OCI-M2 (cell line): ENCODE results near the gene SCN4A.

Experiments used
- DNase-seq: peaks from one replicate; lab custom pipeline; 2025; ENCODE audit not compliant: unreplicated experiment; lab: John Stamatoyannopoulos, UW

The SCN4A gene

DNA sequence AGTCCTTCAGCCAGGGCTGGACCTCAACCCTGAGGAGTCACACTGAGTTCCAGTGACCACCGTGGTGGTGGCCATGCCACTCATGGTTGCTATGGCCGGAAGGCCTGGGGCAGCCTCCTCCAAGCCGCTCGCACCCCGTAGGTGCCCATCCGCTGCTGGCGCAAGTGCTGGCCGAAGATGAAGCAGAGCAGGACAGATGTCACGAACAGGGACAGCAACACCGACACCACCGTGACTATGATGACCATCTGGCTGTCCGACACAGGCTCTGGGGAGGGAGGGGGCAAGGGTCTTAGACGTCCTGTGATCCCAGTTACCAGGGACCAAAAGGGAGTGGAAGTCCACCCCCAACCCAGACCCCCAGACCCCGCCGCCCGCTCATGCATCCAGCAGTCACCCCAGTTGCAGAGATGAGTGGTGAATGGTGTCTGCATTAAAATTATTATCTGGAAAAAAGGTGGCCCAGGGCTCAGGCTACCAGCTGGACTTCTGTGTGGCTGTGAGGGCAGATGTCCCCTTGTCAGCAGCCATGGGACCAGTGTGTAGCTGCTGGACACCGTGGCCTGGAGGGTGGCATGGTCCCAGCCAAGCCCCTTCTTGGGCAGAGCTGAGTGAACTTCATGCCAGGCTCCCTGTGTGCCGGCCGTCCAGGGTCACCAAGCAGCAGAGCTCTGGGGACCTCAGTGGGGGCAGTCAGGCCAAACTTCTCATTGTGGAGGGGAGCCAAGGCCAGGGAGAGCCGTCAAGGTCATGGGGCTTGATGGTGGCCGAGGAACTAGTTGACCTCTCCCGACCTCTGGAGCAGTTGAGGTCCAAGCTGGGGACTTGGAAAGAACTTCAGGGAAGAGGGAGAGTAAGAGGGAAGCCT is 30.2 kb upstream of the SCN4A start:
- no peak for DNase-seq

DNA sequence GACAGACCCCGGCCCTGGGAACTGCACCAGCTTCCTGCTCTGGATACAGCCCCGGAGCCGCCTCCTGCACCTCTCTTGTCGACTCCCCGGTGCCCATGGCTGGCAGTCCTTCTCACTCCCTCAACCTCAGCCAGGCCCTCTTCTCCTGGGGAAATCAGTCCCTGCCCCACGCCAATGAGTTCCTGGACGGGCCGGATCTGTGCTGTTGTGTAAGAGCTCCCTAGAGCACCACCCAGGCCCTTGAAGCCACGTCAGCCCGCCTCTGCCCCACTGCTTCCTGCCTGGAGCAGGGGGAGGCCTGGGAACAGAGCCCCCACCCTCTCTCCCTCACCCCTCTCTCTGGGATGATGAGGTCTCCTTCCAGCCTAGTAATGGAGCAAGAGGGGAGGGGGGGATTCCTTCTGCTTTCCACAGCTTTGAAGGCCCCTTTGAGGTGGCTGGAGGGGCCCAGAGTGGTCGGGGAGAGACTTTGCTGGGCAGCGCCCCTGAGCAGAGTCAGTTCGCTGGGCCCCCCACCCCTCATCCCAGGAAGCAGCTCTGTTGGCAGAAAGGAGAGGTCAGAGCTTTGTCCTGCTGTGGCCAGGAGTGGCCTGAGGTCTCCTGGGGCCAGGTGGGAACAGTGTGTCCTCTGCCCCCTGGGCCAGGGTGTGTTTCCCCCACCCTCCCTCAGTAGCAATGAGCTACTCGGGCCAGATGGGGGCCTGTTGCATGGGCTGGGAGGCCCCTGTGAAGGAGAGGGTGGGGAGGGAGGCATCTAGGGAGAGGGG is 29.2 kb upstream of the SCN4A start:
- DNase-seq: no peak

DNA sequence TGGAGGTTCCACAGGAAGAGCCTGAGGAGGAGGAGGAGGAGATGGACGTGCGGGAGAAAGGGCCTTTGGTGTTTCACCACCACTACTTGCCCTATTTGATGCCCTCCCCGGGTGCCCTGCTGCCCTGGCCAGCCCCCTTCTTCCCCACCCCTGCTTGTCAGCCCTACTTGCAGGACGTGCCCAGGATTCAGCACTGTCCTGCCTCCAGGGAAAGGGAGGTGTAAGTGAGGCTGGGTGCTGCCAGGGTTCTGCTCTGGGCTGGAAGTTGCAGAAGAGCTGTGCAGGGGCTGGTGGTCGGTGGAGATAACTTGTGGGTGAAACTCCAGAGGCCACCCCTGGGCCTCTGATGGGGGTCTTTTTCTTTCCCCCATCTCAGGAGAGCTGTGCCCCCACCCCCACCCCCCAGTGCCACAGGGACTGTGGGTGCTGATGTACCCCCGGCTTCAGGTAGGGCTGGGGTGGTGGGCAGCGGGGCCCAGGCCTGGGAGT is 28.4 kb upstream of the SCN4A start:
- no peak for DNase-seq

DNA sequence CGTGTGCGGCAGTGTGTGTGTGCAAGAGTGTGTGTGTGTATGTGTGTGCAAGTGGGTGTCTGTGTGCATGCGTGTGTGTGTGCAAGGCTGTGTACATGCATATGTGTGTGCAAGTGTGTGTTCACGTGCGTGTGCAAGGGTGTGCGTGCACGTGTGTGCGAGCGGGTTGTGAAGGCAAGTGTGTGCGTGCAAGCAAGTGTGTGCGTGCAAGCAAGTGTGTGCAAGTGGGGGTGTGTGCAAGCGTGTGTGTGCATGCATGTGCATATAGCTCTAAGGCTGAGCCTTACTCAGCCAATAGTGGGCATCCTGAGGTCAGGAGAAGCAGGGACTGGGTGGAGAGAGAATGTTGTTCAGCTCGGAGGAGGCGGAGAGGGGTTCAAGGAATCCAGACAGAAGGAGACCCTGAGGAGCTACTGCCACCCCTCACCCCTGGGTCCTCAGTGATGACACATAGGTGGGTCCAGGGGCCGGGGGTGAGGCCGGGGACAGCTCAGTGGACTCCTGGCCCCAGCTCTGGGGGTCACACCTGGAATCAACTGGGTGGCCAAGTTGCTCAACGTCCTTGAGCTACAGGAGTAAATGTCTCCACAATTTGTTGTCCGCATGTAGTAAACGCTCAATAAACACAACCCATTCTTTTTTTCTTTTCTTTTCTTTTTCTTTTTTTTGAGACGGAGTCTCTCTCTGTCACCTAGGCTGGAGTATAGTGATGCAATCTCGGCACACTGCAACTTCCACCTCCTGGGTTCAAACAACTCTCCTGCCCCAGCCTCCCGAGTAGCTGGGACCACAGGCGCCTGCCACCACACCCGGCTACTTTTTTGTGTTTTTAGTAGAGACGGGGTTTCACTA is 27.2 kb upstream of the SCN4A start:
- DNase-seq: no peak

DNA sequence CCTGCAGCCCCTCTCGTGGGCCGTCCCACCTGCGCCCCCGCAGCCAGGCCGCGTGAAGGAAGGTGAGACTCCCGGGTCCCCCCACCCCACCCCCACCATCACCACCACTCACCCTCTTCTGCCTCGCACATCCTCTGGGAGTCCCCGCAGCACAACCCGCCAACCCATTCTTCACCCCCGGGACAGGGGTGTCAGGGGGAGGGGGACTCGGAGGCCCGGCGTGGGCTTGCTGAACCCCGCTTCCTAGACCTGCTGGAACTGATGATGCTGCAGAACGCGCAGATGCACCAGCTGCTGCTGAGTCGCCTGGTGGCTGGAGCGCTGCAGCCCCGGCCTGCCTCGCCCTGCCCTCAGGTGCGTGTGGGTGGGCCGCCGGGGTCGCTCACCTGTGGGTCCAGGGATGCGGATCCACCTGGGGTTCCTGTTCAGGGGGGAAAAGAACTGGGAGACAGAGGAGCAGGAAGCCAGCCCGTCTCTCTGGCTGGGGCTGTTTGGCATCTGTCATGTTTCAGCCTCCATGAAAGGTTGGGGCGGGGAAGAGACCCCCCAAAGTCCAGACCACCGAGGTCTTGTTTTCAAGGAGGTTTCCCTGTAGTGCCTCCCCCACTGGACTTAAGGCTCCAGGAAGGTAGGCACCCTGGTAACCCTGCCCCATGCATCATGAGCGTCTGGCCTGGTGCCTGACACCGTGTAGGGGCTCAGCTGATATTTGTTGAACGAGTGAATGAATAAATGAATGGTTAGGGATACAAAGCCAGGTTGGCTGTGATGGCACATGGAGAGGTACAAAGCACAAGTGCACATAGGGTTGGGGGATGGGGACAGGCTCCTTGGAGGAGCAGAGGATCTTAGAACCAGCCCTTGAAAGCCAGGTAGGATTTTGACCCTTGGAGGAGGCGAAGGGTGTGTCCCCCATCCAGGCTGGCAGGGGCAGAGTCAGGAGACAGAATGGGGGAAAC is 26.3 kb upstream of the SCN4A start:
- DNase-seq: no peak

DNA sequence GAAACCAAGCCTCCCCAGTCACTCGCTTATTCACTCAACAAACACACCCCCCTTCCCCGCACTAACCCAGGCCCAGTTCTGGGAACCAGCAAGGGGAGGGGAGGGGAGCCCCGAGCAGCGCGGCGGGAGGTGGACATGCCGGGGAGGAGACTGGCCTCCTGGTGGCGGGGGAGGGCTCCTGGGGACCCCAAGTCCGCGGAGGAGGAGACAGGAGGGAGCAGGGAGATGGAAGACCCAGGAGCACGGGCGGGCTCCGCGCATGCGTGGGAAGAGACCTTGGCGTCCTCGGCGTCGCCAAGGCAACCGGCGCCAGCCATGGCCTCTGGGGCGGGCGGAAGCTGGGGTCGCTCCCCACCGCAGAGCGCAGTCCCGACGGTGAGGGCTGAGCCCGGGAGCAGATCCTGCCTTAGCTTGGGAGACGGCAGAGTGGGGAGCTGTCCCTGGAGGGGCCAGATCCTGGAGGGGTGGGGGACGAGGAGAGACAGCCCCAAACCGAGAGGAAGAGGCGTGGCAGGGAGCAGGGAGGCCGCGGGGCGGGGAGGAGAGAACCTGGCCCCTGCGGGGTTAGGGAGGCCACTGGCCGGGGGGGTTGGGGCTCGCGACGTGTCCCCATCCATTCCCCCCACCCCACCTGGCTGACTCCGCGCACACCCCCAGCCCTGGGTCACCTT is 25.5 kb upstream of the SCN4A start, which contains the start of gene PRR29:
Gene PRR29, plus strand, starts transcription at position 302 of the 671 bp plus-strand sequence. Its CDS starts 14 bp downstream, at position 316.
- no peak for DNase-seq

DNA sequence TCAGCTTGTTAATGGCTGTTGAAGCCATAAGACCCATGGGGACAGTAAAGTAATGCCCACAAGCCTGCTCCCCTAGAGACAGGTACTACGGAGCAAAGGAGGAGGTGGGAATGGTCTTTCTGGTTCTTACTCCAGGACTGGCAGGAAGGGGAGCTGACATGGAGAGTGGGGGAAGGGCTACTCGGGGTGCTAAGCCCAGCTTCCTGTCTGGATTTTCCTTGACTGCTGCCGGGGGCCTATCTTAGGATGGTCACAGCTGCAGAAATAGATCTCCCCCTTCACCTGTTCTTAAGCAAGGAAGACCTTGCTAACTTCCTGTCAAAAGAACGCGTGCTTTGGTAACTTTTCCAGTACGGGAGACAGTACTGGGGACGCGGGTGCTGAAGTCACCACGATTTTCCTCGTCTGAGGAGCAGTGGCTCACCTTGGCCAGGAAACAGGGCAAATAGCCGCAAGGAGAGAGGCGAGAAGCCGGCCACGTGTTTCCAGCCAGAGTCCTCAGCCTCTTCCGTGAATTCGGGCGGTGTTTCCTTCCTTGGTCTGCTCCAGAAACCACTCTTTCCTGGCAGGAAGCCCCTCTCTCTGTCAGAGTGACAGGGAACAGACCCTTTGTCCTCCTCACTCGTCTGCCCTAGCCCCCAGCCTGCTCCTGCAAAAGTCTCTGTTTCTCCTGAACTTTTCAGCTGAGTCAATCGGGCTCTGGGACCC is 24.8 kb upstream of the SCN4A start:
- DNase-seq: no peak

DNA sequence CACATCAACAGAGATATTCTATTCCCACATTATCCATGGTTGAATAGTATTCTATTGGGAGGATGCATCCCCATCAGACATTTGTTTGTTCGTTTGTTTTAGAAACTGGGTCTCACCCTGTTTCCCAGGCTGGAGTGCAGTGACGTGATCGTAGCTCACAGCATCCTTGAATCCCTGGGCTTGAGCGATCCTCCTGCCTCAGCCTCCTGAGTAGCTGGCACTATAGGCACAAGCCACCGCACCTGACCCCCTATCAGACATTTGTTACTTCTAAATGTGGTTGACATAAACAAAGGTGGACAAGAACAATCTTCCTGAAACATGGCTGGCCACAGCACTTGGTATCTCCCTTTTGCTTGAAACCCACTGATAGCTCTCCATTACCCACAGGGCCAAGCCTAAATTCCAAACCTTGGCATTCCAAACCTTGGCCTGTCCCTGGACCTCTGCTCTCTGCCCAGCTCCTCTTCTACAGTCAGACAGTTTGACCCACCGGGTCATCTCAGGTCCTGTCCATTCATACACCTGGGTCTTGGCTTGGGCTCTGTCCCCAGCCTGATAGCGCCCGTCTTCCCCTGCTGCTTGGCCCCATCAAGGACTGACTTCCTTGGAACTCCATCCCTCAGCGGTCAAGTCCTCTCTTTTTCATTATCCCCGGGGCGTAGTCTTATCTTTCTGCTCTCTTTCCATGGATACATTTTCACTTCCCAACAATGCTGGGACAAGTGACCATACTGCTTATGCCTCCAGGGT is 23.9 kb upstream of the SCN4A start:
- DNase-seq: no peak

DNA sequence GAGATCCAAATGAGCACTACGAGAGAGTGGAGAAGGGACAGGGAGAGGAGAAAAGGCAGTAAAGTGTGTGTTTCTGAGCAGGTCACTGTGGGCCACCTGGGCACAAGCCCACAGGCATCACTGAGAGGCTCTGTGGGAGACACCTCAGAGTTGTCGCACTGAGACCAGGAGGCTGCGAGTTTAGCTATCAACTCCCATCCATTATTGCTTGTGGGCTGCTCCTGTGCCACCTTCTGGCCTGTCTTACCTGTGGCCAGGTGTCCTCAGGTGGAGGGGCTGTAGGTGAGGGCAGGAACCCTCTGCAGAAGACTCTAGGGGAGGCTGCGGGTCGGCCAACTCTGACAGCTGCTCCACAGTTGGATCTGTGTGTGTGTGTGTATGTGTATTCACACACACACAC is 22.9 kb upstream of the SCN4A start:
- DNase-seq: no peak

DNA sequence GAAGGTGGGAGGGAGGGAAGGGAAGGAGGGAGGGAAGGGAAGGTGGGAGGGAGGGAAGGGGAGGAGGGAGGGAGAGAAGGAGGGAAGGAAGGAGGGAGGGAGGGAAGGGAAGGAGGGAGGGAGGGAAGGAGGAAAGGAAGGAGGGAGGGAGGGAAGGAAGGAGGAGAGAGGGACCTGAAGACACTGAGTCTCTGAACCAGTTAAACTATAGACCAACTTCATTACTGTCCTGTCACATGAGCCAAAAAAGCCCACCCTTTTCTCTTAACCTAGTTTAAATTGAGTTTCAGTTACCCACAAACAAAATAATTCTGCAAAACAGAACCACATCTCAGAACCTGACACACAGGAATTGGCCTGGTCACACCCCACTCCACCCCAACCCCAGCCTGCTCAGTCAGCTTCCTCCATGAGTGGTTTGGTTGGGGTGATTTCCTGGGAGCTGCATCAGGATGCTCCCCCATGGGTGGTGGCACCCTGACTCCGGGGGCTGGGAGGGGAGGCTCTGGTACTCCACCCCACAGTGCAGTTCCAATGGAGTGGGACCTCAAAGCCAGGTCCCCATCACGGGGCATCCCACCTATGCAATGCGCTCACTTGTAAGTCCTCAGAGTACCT is 20.8 kb upstream of the SCN4A start:
- no peak for DNase-seq

DNA sequence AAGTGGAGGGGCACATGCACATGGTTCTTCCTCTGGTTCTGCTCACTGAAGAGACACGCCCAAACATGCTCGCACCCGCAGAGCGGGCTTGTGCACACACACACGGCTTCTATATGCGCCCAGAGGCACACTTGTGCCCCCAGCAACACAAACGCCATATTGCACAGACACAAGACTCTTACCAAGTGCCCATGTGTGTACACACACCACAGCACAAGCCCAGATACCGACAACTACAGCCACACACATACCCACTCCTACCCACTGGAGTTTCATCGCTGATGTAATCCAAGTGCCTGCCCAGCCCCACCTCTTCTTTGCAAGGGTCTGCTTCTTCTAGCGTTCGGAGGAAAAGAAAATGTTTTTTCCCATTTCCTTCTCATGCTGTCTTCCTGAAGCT is 18.9 kb upstream of the SCN4A start:
- DNase-seq: no peak

DNA sequence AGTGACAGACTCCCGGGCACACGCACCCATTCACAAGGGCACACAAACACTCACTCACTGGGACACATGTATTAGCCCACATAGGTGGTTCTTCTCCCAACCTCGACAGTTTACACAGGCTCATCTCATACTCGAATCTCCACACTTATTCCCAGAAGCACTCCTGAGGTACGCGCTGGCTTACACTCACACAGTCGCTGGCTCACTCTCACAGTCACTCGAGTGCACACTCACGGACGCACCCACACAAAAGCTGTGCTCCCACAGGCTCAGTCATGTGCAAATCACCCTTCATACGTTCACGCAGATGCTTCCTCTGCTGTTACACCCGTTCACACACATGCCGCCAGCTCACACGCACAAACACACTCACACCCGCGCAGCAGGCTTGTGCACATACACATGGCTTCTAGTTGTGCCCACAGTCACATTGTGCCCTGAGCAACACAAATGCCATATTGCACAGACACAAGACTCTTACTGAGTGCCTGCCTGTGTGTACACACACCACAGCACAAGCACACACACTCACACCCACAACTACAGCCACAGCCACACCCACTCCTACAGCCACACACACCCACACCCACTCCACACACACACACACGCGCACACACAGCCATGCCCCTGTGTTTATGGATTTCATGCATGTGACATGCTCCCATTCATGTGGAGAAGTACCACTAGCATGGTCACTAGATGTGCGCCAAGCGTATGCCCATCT is 17.1 kb upstream of the SCN4A start:
- no peak for DNase-seq

DNA sequence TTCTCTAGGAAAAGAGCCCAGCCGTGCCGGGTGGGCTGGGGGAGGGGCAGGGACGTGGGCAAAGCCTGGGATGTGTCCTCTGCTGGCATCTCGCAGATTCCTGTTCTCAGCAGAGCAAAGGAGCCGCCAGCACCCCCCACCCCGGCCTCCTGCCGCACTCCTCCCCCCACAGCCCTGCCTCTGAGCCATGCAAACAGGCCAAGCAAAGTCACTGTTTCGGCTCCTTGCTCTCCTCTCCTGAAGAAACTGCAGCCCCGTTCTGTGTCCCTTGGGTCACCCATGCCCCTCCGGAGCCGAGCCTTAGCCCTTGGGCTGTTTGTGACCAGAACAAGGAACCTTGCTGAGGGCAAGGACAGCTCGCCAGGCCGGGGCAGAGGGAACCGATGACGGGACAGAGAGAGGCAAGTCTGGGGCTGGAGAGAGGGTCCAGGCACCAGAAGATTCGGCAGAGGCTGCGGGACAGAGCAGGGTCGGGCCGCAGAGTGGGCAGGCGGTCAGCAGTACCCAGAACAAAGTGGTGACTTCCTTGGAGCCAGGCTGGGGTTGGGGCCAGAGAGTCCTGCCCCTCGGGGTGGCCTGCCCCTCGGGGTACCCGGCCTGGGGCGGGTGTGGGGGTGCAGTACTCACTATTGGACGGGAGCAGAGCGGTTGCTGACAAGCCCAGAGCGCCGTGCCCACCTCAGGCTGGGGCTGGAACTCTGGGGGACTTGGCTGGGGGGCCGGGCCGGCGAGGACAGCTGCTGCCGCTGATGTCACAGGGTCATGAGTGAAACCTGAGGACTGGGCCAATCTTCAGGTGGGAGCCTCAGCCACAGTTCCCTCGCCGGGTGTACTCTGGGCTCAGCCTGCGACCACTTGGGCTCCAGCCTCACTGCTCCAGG is 16.3 kb upstream of the SCN4A start:
- DNase-seq: no peak

DNA sequence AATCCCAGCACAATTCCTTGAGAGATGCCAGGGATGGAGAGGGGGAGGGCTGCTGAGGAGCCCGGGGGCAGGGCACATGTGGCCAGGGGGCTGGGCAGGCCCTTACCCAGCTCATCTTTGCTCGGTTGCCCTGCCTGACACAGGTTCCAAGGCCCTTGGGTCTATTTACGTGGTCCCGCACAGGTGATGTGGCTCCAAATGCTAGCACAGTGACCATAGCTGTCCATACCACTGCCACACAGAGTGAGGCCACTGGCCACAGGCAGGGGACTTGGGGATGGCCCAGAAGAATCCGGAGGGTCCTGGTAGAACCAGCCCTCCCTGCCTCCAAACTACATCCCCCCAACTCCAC is 15.4 kb upstream of the SCN4A start:
- DNase-seq: no peak

DNA sequence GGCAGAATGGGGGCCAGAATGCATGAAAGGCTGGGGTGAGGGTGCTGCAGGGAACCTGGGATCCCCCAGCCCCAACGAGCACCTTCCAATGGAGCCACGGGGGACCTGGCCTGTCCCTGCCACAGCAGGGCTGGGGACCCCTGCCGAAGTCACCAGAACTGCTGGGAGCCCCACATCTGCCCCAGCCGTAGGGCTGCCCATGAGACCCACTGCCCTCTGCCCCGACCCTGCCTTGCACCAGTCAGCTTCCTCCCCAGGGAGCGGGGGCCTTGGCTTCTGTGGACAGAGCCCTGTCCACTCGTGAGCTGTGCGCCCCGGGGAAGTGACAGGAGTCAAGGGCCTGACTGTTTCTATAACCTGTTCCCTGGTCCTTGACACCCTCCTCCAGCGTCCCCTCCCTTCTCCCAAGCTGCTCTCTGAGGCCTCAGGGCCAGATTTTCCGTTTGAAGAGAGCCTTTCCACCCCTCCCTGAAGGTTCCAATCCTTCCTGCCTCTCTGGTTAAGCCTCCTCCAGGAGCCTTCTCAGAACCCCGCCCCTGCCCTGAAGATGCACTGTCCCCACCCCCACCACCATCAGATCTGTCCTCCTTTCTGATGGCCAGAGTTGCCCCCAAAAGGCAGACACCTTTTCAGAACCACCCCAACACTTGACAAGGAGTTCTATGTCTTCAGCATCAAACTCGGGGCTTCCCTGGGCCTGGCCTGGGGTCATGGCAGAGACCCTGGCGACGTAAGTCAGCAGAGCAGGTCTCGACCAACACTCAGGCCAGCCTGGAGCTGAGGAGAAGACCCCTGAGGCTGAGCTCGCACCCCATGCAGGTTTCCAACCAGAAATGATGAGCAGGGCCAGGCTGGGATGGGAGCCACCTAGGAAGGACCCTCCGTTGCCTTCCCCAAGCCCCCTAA is 14.8 kb upstream of the SCN4A start:
- DNase-seq: no peak
